ENCODE results near the gene MRM1. TPM values are rescaled to one million over a fixed set of nuclear protein-coding genes. Genes with fewer than 3 reads are reported as not detected.
A peak's percentile ranks its signal among the peaks of the same experiment; 100 is the strongest.

MRM1 gene
- total and polyA plus RNA-seq, 9 of the 15 experiments (the other 6 are each of a cell fraction or from before 2014, with no cell fraction given) = 0.61 to 28.4 (median 21.5) TPM

GRCh38 chr17:36608794-36609497 is 7.6 kb downstream of the MRM1 start (continued):
- peak; percentile 15; the same call in 1 of the 2 replicates for TF ChIP-seq ETS1 (conservative IDR thresholded peaks at IDR 0.05; ENCODE audit: control insufficient read depth, low read depth, low read length)
- TF ChIP-seq ZNF592 (IDR thresholded peaks at IDR 0.05) = 0 out of 2 replicates have a peak, but pooled peaks have one; percentile 40
- TF ChIP-seq NUFIP1 (IDR thresholded peaks at IDR 0.05; ENCODE audit: partially characterized antibody) = no peak
- TF ChIP-seq ZBTB1 (CRISPR knock-in tag; IDR thresholded peaks at IDR 0.05; ENCODE audit: borderline replicate concordance, low read depth) = 0 out of 2 replicates have a peak, but pooled peaks have one; percentile 11
- no peak for TF ChIP-seq FOXA1 (IDR thresholded peaks at IDR 0.05; ENCODE audit: borderline replicate concordance)
- TF ChIP-seq DPF2 (IDR thresholded peaks at IDR 0.05) = 0 out of 2 replicates have a peak, but pooled peaks have one; percentile 14
- no peak for TF ChIP-seq ZNF583 (CRISPR knock-in tag; IDR thresholded peaks at IDR 0.05)
- TF ChIP-seq, protein P1, sequence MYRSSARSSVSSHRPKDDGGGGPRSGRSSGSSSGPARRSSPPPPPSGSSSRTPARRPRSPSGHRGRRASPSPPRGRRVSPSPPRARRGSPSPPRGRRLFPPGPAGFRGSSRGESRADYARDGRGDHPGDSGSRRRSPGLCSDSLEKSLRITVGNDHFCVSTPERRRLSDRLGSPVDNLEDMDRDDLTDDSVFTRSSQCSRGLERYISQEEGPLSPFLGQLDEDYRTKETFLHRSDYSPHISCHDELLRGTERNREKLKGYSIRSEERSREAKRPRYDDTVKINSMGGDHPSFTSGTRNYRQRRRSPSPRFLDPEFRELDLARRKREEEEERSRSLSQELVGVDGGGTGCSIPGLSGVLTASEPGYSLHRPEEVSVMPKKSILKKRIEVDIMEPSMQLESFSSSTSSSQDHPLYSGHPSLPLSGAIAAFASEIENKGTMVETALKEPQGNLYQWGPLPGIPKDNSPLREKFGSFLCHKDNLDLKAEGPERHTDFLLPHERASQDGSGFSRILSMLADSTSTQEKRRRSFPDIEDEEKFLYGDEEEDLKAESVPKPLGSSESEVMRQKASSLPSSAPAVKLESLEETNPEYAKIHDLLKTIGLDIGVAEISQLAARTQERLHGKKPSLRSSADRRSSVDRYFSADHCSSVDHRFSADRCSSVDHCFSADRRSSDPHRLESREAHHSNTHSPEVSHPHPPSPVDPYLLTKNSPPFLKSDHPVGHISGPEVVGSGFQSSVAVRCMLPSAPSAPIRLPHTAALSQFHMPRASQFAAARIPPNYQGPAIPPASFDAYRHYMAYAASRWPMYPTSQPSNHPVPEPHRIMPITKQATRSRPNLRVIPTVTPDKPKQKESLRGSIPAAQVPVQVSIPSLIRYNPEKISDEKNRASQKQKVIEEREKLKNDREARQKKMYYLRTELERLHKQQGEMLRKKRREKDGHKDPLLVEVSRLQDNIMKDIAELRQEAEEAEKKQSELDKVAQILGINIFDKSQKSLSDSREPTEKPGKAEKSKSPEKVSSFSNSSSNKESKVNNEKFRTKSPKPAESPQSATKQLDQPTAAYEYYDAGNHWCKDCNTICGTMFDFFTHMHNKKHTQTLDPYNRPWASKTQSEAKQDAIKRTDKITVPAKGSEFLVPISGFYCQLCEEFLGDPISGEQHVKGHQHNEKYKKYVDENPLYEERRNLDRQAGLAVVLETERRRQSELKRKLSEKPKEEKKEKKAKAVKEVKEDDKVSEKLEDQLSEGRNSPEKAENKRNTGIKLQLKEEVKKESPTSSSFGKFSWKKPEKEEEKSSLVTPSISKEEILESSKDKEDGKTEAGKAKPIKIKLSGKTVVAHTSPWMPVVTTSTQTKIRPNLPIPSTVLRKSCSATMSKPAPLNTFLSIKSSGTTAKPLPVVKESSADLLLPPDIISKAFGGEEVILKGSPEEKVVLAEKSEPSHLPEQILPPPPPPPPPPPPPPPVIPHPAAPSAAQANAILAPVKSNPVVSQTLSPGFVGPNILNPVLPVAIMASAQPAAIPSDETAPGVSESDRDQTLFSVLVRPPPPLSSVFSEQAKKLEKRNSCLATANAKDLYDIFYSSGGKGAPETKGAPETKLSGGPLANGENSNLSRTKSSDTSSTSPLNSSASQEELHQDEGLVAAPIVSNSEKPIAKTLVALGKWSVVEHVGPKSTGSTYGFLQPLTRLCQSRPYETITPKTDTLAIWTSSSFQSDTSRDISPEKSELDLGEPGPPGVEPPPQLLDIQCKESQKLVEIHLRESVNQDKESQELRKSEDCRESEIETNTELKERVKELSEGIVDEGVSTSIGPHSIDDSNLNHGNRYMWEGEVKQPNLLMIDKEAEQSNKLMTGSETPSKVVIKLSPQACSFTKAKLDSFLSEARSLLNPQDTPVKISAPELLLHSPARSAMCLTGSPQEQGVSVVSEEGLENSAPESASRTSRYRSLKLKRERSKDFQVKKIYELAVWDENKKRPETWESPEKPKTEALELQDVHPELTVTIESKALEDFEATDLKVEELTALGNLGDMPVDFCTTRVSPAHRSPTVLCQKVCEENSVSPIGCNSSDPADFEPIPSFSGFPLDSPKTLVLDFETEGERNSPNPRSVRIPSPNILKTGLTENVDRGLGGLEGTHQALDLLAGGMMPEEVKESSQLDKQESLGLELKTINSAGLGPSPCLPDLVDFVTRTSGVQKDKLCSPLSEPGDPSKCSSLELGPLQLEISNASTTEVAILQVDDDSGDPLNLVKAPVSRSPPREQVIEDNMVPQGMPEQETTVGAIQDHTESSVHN (IDR thresholded peaks at IDR 0.05; ENCODE audit: borderline replicate concordance in 1 of 2, low read depth in 1 of 2) = no peak
- TF ChIP-seq CBFB (CRISPR knock-in tag; IDR thresholded peaks at IDR 0.05) = no peak
- TF ChIP-seq RBFOX2 (IDR thresholded peaks at IDR 0.05; ENCODE audit: low read depth, low read length) = 0 out of 2 replicates have a peak, but pooled peaks have one; percentile 19
- no peak for TF ChIP-seq RUNX1 (IDR thresholded peaks at IDR 0.05; ENCODE audit: low read depth)
